GM12878 (cell line): ENCODE data around the gene KCNMB2. TPM values are rescaled to one million over a fixed set of nuclear protein-coding genes. Genes with fewer than 3 reads are reported as not detected.

ENCODE experiments used
- ATAC-seq: fragments of 200-7000 bp; cut with Tn5 transposase; 3 replicates; pipeline ENCODE4 v1.9.1; 2020; ENCODE audit warnings: mild to moderate bottlenecking, moderate library complexity
- BruUV-seq: library from RNA; stranded (reverse); fragments of 400-500 nt; replicated peaks from 2 replicates; lab custom pipeline; 2021; lab: Mats Ljungman, UMichigan
- CTCF ChIA-PET: fragments of 300-600 bp; sonication (Branson Sonifier 250); formaldehyde crosslinking; extraction: SDS; loops from one replicate; lab custom pipeline; 2021; ENCODE audit warnings: inconsistent platforms; lab: Yijun Ruan, JAX
- POLR2A ChIA-PET: fragments of 350-600 bp; formaldehyde crosslinking; extraction: SDS; loops from one replicate; lab custom pipeline; 2021; ENCODE audit warnings: inconsistent platforms; lab: Charles Lee
- RAD21 ChIA-PET: fragments of 300-600 bp; sonication (Branson Sonifier 250); formaldehyde crosslinking; loops from one replicate; lab custom pipeline; 2023; ENCODE audit warnings: antibody characterized with exemption; ENCODE audit not compliant: unreplicated experiment; lab: Charles Lee
- SMC1A ChIA-PET: fragments of 300-600 bp; sonication (Branson Sonifier 250); formaldehyde crosslinking; loops from one replicate; lab custom pipeline; 2023; ENCODE audit not compliant: unreplicated experiment, uncharacterized antibody; lab: Charles Lee
- DNase-seq: peaks from one replicate; pipeline ENCODE4 v3.0.0-alpha.2; 2011; ENCODE audit warnings: low read depth, low spot score
- FAIRE-seq: peaks from 3 replicates; lab custom pipeline; 2011; peaks lifted over from hg19 to GRCh38; lab: Jason Lieb, UNC
- H2AFZ ChIP-seq: 2 replicates; pipeline ENCODE4 v1.6.0; 2011; ENCODE audit warnings: low read depth, low read length, control low read depth; ENCODE audit not compliant: control insufficient read depth
- H3K27ac ChIP-seq: 2 replicates; pipeline ENCODE4 v1.5.1; 2011; ENCODE audit warnings: control low read depth; ENCODE audit not compliant: control insufficient read depth, insufficient read depth
- H3K27me3 ChIP-seq, 2 experiments: replicated peaks in 1 of 2; 2 replicates each; pipeline versions ENCODE4 v1.6.0 to v1.6.1; 2011; ENCODE audit warnings: low read length in 1 of 2; ENCODE audit not compliant: control insufficient read depth in 2 of 2, insufficient read depth in 2 of 2
- H3K36me3 ChIP-seq, 2 experiments: 2 replicates each; pipeline ENCODE4 v1.5.1; 2011; ENCODE audit warnings: low read length in 1 of 2; ENCODE audit not compliant: control insufficient read depth in 2 of 2, insufficient read depth in 2 of 2
- H3K4me1 ChIP-seq: 2 replicates; pipeline ENCODE4 v1.6.1; 2011; ENCODE audit warnings: mild to moderate bottlenecking, low read length, moderate library complexity, mixed read lengths; ENCODE audit not compliant: control insufficient read depth, insufficient read depth
- H3K4me2 ChIP-seq: 2 replicates; pipeline ENCODE4 v1.6.0; 2011; ENCODE audit warnings: control low read depth; ENCODE audit not compliant: control insufficient read depth, insufficient read depth
- H3K4me3 ChIP-seq: fragments of 200-600 bp; sonication (generic); 2 replicates; pipeline ENCODE4 v1.5.1; 2016
- H3K79me2 ChIP-seq: 2 replicates; pipeline ENCODE4 v1.6.0; 2011; ENCODE audit warnings: low read length; ENCODE audit not compliant: control insufficient read depth, insufficient read depth
- H3K9ac ChIP-seq: 2 replicates; pipeline ENCODE4 v1.8.0; 2011; ENCODE audit warnings: low read length, control low read depth, mixed read lengths; ENCODE audit not compliant: control insufficient read depth, insufficient read depth
- H3K9me3 ChIP-seq: replicated peaks from 3 replicates; pipeline ENCODE4 v1.5.1; 2011; ENCODE audit warnings: mild to moderate bottlenecking, low read length; ENCODE audit not compliant: control insufficient read depth, insufficient read depth
- H4K20me1 ChIP-seq: 2 replicates; pipeline ENCODE4 v1.6.0; 2011; ENCODE audit not compliant: control insufficient read depth, insufficient read depth
- DPF2 ChIP-seq: fragments of 450-650 bp; IDR thresholded peaks from 2 replicates; pipeline ENCODE4 v1.6.1; 2017; ENCODE audit warnings: mild to moderate bottlenecking
- FOXK2 ChIP-seq: fragments of 450-650 bp; IDR thresholded peaks from 2 replicates; pipeline ENCODE4 v1.6.1; 2017; ENCODE audit warnings: mild to moderate bottlenecking, moderate library complexity
- FOXM1 ChIP-seq: IDR thresholded peaks from 2 replicates; pipeline ENCODE4 v1.6.1; 2012; ENCODE audit warnings: low read depth, mild to moderate bottlenecking, inconsistent platforms, low read length, moderate library complexity
- HSF1 ChIP-seq: fragments of 150-350 bp; IDR thresholded peaks from 2 replicates; pipeline ENCODE4 v1.6.1; 2014; ENCODE audit warnings: mild to moderate bottlenecking, low read depth, low read length
- IKZF1 ChIP-seq: fragments of 450-650 bp; conservative IDR thresholded peaks from 2 replicates; pipeline ENCODE4 v1.6.1; 2017; ENCODE audit warnings: antibody characterized with exemption, mild to moderate bottlenecking
- MTA2 ChIP-seq: fragments of 450-650 bp; IDR thresholded peaks from 2 replicates; pipeline ENCODE4 v1.6.1; 2016; ENCODE audit warnings: low read depth, mild to moderate bottlenecking, moderate library complexity
- MXI1 ChIP-seq: fragments of 150-350 bp; IDR thresholded peaks from 2 replicates; pipeline ENCODE4 v1.6.1; 2011; ENCODE audit warnings: low read depth, mild to moderate bottlenecking, inconsistent platforms, low read length, improper control_type of control experiment
- NR2C1 ChIP-seq: fragments of 450-650 bp; IDR thresholded peaks from 2 replicates; pipeline ENCODE4 v1.6.1; 2017; ENCODE audit warnings: antibody characterized with exemption, mild to moderate bottlenecking, moderate library complexity
- NR2F1 ChIP-seq: fragments of 450-650 bp; conservative IDR thresholded peaks from 2 replicates; pipeline ENCODE4 v1.6.1; 2017; ENCODE audit warnings: mild to moderate bottlenecking
- POLR2A ChIP-seq: IDR thresholded peaks from 2 replicates; pipeline ENCODE4 v1.6.1; 2011; ENCODE audit warnings: low read depth, mild to moderate bottlenecking, low read length
- RCOR1 ChIP-seq: conservative IDR thresholded peaks from 2 replicates; pipeline ENCODE4 v1.6.1; 2012; ENCODE audit warnings: low read depth, low read length, improper control_type of control experiment
- RELA ChIP-seq: fragments of 450-650 bp; IDR thresholded peaks from 2 replicates; pipeline ENCODE4 v1.8.0; 2014; ENCODE audit warnings: borderline replicate concordance; ENCODE audit not compliant: partially characterized antibody
- SIN3A ChIP-seq: IDR thresholded peaks from 2 replicates; pipeline ENCODE4 v1.6.1; 2012; ENCODE audit warnings: low read depth, low read length, improper control_type of control experiment
- SIX5 ChIP-seq: IDR thresholded peaks from 2 replicates; pipeline ENCODE4 v1.6.1; 2011; ENCODE audit warnings: mild to moderate bottlenecking, low read depth, low read length, moderate library complexity; ENCODE audit not compliant: severe bottlenecking
- SKIL ChIP-seq: fragments of 450-650 bp; IDR thresholded peaks from 2 replicates; pipeline ENCODE4 v1.6.1; 2017; ENCODE audit warnings: mild to moderate bottlenecking, low read depth, inconsistent platforms; ENCODE audit not compliant: poor library complexity, severe bottlenecking
- SPI1 ChIP-seq: IDR thresholded peaks from 2 replicates; pipeline ENCODE4 v1.6.1; 2011; ENCODE audit warnings: low read depth, mild to moderate bottlenecking, low read length, moderate library complexity, borderline replicate concordance; ENCODE audit not compliant: insufficient read depth
- SRF ChIP-seq, 2 experiments: IDR thresholded peaks; 2 replicates each; pipeline ENCODE4 v1.6.1; 2011; ENCODE audit warnings: low read depth in 2 of 2, low read length in 2 of 2, mild to moderate bottlenecking in 1 of 2, moderate library complexity in 1 of 2
- USF2 ChIP-seq: IDR thresholded peaks from 2 replicates; pipeline ENCODE4 v1.6.1; 2011; ENCODE audit warnings: low read depth, low read length, improper control_type of control experiment, borderline replicate concordance
- ZNF592 ChIP-seq: fragments of 450-650 bp; IDR thresholded peaks from 2 replicates; pipeline ENCODE4 v1.6.1; 2017; ENCODE audit warnings: mild to moderate bottlenecking, moderate library complexity
- WGBS: methylation state at CpG from one replicate; pipeline ENCODE4 v1.1.6; 2016; ENCODE audit warnings: low lambda C conversion rate; ENCODE audit not compliant: insufficient replicate concordance, insufficient coverage; ENCODE audit errors: missing lambda C conversion rate; 5-methylcytosine and 5-hydroxymethylcytosine counted together
- in situ Hi-C: fragments of 300-500 bp; cut with MboI; formaldehyde crosslinking; loops from 9 replicates; pipeline ENCODE4 v1.14.3; 2018; ENCODE audit warnings: mixed read lengths
- intact Hi-C: fragments of 100-400 bp; cut with micrococcal nuclease; formaldehyde crosslinking; loops from one replicate; pipeline ENCODE4 v1.14.2; 2022; ENCODE audit not compliant: unreplicated experiment
- polyA plus RNA-seq, 11 experiments: library from polyadenylated mRNA; depleted of rRNA in 4 of 11; unstranded in 6 of 11; stranded (reverse) in 5 of 11; fragments of >200 nt; fragmentation: Nextera tagmentation in 4 of 11; fragmentation: Illumina TruSeq in 1 of 11; extraction: Ambion mirVana in 4 of 11; extraction: Trizol in 1 of 11; gene quantifications; 1 replicate in 1 of 11; 2 replicates in 10 of 11; pipeline versions ENCODE4 v1.2.1 to v1.2.3, GENCODE V29; 2011 to 2016; ENCODE audit warnings: inconsistent platforms in 2 of 11, missing spikeins in 2 of 11, low read depth in 1 of 11
- total RNA-seq, 4 experiments: library from RNA; depleted of rRNA in 3 of 4; stranded (reverse); fragments of >200 nt in 3 of 4; fragmentation: Illumina TruSeq in 1 of 4; extraction: Trizol in 1 of 4; gene quantifications; 2 replicates each; pipeline versions ENCODE4 v1.2.1 to v1.2.3, GENCODE V29; 2013 to 2021

KCNMB2 gene
- total and polyA plus RNA-seq, 10 of the 15 experiments (the other 5 are each of a cell fraction or from before 2014, with no cell fraction given): 0.22 to 18.8 (median 11.0) TPM

- in situ Hi-C loops (no loop called here), intact Hi-C loops (no loop called here)
- H3K27ac ChIP-seq: no peak overlapping the region
- H3K36me3 ChIP-seq: no peaks in the 10 kb centered on the region; a peak in 1 of 4 replicates
- WGBS: 19% methylated on average over 3 of the region's 3 CpGs
- H3K4me1 ChIP-seq: no peaks in the 10 kb centered on the region
- ChIA-PET CTCF (no interaction called here), SMC1A (interaction anchor here (0.9 to 1.2 kb wide), 2 partner anchors 249 to 251 kb away, joined by 3 to 4 read pairs; no protein-coding TSS in a partner anchor), POLR2A (no interaction called here), RAD21 (no interaction called here)
- BruUV-seq: no TSS peak
- H3K9me3 ChIP-seq: peaks cover 4% of the 10 kb centered on the region
- no peaks in the 10 kb centered on the region for H3K79me2 ChIP-seq
- H3K4me2 ChIP-seq: no peak overlapping the region
- DNase-seq (no peak), FAIRE-seq (no peak), ATAC-seq (no peak)
- H3K9ac ChIP-seq: no peak overlapping the region
- no peak overlapping the region for H3K4me3 ChIP-seq
- H4K20me1 ChIP-seq: no peaks in the 10 kb centered on the region
- TF ChIP-seq SPI1 (no peak), SKIL (no peak), FOXM1 (no peak), RELA (no peak), FOXK2 (no peak), POLR2A (no peak), ZNF592 (no peak), HSF1 (no peak), NR2C1 (no peak), SRF (IDR thresholded peaks at IDR 0.05; ENCODE audit: low read depth in 2 of 2, low read length in 2 of 2) (no peak), SIX5 (no peak), RCOR1 (no peak), DPF2 (no peak), USF2 (no peak), NR2F1 (no peak), IKZF1 (no peak), MTA2 (no peak), SIN3A (no peak), MXI1 (no peak)
- no peak overlapping the region for H2AFZ ChIP-seq
- H3K27me3 ChIP-seq: no peaks in the 10 kb centered on the region
Observed at GRCh38 chr3:178685591-178685906, 149.3 kb downstream of the KCNMB2 start.
